Astrocyte of the spinal cord (primary cell): ENCODE data around the gene GCG.

Source experiments
- DNase-seq: peaks from one replicate; pipeline ENCODE4 v3.0.0; 2011; ENCODE audit warnings: low read depth, low spot score
- H3K4me3 ChIP-seq: 2 replicates; pipeline ENCODE4 v1.5.1; 2011; ENCODE audit warnings: low read depth, mild to moderate bottlenecking, low read length, moderate library complexity
- in situ Hi-C: cut with HindIII; loops from 2 replicates; pipeline ENCODE4 v1.10.0; 2017; ENCODE audit warnings: low sequenced_read_pairs
- TF ChIP-seq, protein P1 (sequence below): IDR thresholded peaks from 2 replicates; pipeline ENCODE4 v1.5.1; 2012; ENCODE audit warnings: low read depth, mild to moderate bottlenecking, low read length, inconsistent platforms

The GCG gene

DNA sequence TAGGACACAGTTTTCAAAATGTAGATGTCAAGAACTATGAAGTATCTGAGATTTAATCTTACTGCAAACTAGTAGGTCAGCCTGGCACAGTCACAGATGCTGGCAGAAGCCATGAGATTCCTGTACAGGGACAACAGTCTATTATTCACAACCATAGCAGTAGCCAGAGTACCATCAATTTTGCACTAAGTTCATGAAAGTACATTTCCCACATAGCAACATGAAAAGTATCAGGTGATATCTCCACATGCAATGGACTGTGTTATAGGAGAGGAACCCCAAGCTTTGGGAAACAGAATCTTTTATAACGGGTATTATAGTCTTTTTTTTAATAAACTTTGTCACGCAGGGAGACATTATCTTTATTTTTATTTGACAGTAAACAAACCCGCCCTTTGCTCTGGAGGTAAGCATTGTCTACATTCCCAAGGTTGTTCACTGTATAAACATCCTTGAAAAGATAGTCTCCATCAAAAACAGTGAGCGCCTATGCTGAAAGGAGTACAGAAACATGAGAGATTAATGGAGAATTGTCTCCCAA lies 44.6 kb downstream of the GCG start:
- H3K4me3 ChIP-seq = no peak overlapping the region
- TF ChIP-seq, protein P1, sequence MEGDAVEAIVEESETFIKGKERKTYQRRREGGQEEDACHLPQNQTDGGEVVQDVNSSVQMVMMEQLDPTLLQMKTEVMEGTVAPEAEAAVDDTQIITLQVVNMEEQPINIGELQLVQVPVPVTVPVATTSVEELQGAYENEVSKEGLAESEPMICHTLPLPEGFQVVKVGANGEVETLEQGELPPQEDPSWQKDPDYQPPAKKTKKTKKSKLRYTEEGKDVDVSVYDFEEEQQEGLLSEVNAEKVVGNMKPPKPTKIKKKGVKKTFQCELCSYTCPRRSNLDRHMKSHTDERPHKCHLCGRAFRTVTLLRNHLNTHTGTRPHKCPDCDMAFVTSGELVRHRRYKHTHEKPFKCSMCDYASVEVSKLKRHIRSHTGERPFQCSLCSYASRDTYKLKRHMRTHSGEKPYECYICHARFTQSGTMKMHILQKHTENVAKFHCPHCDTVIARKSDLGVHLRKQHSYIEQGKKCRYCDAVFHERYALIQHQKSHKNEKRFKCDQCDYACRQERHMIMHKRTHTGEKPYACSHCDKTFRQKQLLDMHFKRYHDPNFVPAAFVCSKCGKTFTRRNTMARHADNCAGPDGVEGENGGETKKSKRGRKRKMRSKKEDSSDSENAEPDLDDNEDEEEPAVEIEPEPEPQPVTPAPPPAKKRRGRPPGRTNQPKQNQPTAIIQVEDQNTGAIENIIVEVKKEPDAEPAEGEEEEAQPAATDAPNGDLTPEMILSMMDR = no peak
- DNase-seq = no peak
- in situ Hi-C loops = no loop called here

DNA sequence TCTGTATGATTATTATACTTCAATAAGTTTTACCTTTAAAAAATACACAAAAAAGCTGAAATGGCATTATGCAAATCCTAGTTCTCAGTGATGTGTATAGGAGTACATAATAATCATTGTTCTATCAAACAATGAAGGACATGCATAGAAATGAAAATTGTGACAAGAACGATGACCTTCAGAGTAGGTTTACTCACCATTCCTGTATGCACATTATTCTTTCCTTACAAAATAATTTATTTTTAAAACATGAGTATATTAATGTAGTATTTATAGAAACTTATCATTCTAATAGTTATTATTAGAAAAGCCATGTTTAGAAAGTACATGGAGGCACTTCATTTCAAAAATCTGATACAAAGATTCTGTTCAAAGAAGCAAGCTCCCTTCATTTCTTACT lies 45.3 kb downstream of the GCG start:
- TF ChIP-seq, protein P1 = no peak
- no peak for DNase-seq
- in situ Hi-C loops = no loop called here
- no peak overlapping the region for H3K4me3 ChIP-seq

DNA sequence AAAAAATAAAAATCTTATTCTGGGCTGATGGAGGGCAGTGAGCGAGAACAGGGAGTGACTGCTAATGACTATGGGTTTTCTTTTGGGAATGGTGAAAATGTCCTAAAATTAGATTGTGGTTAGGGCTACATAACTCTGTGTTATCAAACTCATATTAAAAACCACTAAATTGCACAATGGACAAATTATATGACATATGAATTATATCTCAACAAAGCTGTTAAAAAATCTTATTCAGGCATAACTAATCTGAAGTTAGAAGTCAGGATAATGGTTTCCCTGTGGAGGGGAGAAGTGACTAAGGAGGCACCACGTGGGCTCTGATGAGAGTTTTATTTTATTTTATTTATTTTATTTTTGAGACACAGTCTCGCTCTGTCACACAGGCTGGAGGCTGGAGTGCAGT lies 45.9 kb downstream of the GCG start:
- in situ Hi-C loops = no loop called here
- DNase-seq = no peak
- no peak overlapping the region for H3K4me3 ChIP-seq
- TF ChIP-seq, protein P1 = no peak

DNA sequence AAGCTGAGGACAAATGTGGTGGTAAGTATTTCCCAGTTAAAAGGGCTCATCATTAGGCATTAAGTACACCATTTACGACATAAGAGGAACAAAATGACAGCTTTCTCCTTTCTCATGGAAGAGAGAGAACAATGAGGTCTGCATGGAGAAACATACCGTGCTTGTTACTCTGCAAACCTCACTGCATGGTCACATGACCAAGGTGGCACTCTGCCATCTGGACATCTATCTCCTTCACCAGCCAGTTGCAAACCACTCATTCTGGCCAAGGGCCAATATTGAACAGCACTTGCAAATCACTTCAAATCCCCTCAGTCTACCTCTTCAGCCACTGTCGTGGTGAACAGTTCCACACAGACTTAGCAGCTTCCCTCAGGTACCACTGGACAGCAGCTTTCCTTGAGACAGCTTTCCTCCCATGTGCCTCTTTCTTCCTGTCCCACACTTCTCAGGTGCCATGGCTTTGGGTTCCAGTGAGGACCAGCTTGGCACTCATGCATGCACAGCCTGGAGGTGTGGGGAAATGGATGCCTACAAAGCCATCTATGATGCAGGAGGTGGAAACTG lies 48.5 kb downstream of the GCG start:
- TF ChIP-seq, protein P1 = no peak
- H3K4me3 ChIP-seq = no peak overlapping the region
- DNase-seq = no peak
- in situ Hi-C loops = no loop called here

DNA sequence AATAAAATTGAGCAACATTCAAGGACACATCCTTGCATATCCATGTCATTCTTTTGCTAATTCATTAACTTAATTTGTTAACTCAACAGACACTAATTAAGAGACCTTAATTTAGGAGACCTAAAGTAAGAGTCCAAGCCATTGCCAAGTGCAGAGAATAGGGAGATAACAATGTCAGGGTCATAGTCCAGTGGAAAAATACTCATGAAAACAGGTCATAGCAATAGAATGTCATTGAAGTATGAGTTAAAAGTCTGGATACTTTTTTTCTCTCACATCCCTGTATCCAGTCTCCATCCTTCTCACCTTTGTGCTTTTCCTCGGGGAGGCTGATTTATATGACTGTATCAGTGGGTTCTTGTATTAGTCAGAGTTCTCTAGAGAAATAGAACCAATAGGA lies 51.5 kb downstream of the GCG start:
- in situ Hi-C loops = no loop called here

DNA sequence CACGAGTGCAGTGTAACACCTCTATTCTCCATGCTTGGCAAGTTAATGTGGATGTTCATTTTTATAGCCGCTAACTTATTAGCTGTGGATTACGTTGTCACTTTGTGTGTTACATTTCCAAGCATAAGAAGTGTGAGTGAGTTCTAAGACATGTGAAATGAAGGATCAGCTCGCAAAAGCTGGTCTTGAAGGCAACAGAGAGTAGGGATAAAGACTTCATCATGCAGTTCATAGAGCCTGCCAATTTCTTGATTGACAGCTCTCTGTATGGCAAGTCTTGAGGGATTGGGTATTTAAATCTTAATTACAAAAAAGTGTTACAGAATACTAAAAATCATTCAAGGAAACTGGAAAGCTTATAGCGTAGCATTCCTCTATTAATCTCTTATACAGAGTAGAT lies 52.2 kb downstream of the GCG start:
- DNase-seq = no peak
- in situ Hi-C loops = no loop called here
- TF ChIP-seq, protein P1 = no peak
- H3K4me3 ChIP-seq = no peak overlapping the region

More for the DNA sequence above, 51.5 kb downstream of the GCG start:
- H3K4me3 ChIP-seq = no peak overlapping the region
- TF ChIP-seq, protein P1 = no peak
- no peak for DNase-seq
